Stimulated activated CD4-positive, alpha-beta T cell treated with anti-CD3 and anti-CD28 coated beads, Interleukin-4, amount 100 ng/mL, for 1 hour (primary cell): ENCODE measurements around the gene PI16.
"Not testable (repeated sequence)": the region's sequence is repeated elsewhere in the genome, so short reads cannot be mapped to it uniquely, and the experiment has no call there.

Experiments used
- DNase-seq: peaks from one replicate; pipeline ENCODE4 v3.0.0-alpha.2; 2020

PI16 gene

DNA sequence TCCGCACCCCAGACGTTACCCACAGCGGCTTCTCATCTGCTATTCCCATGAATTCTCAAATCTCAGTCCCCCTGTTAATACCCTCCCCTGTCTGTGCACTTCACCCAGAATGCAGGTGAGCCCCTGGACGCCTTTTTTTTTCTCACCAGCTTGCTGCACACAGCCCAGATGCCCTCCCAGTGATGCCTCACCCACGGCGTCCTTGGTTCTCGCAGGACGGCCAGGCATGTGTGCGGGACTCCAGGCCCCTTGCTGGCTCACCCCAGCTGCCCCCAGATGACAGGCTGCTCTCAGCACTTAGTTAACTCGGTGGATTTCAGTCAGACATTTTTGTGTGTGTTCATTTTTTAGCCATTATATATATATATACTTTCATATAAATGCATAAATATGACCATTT, 25.4 kb upstream of the PI16 start:
- no peak for DNase-seq

DNA sequence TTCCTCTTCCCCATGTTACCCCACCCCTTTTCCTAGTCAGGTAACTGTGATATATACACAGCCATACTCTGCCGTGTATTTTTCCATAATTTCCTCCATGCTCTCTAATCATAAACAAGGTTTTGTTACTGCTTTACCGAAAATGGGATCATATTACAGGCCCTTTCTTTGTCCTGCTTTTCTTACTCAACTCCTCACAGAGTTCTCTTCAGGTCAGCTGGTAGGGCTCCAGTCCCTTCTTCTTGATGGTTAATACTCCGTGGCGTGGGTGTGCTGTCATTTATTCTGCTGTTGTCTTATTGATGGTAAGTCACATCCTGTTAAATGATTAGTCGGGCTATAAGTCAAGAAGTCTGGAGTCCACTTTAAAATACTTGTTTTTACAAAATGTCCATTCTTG, 24.9 kb upstream of the PI16 start:
- no peak for DNase-seq

GRCh38 chr6:36930483-36930882, 24.1 kb upstream of the PI16 start:
- DNase-seq, result no peak

DNA sequence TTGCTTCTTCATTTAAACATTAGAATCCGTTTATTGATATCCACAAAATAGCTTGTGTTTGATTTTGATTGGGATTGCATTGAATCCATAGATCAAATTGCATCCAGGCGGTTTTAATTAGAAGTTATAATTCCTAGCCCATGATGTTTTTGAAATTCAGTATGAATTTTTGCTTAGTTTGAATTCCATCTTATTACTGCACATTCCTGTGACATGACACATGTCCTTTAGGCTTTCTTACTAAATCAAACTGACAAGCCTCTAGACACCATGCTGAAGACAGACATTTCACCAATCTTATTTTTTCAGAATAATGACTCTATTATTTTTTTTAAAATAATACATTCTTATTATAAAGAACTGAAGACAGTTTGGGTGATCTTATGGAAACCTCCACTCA, 21.4 kb upstream of the PI16 start:
- DNase-seq, result no peak

- no peak for DNase-seq
Observed at GRCh38 chr6:36933519-36933918, 21.0 kb upstream of the PI16 start.

DNA sequence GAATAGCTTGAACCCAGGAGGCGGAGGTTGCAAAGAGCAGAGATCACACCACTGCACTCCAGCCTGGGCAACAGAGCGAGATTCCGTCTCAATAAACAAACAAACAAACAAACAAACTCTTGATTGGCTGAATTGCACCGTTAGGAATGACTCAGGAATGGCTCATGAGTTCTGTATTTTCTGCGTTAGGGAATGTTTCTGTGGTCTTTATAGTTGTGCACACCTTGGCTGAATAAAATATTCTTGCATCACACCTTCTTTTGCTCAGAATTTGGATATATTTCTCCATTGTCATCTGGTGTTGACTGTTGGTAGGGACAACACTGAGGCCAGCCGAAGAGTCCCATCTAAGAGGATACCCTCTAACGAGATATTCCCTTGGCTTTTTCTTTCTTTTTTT, 19.6 kb upstream of the PI16 start:
- no peak for DNase-seq

- no peak for DNase-seq
Observed at GRCh38 chr6:36936824-36937223, 17.7 kb upstream of the PI16 start.

DNA sequence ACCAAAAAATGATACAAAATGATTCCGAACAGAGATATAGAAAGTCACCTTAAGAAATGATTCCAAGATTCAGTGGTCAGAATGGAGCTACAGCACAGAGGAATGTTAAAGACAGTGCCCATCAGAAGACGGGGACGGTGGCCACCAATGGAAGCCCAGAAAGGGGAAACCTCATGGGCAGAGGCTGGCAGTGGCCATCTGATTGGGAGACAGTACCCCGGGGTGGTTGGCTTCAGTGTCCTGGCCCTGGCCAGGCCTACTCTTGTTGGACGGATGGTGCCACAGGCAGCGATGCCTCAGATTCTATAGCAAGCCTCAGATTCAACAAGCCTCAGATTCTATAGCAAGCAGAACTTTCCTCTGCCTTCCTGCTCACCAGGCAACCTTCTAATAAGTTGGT, 16.6 kb upstream of the PI16 start:
- DNase-seq, result no peak

DNA sequence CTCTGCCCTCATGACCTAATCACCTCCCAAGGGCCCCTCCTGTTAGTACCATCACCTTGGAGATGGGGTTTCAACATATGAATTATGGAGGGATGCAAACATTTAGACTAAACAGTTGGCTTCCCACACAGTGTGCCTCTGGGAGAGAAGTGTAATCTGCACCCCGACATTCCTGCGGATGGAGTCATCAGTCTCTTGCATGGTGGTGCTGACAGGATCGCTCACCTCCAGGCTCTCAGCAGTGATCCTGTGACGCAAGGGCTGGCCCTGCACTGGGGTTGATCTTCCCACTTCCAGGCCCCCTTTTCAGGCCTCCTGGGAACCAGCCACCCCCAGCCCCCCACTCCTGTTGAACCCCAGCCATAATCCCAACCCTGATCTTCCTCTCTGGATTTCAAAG, 16.0 kb upstream of the PI16 start:
- no peak for DNase-seq

DNA sequence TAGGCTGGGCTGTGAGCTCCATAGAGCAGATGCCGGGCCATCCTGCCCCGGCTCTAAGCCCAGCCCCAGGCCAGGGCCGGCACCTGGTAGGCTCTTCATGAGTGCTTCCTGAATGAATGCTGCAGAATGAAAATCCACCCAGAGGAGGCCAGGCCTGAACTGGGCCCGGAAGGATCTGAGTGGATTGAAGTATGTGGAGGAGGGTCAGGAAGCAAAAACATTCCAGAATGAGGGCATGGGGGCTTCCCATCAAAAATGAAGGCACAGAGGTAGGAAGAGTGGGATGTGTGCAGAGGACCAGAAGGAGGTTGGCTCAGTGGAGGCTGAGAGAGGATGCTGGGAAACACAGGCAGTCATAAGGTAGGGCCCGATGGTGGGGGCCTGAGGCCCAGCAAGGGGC, 15.5 kb upstream of the PI16 start:
- not testable (repeated sequence) for DNase-seq

DNA sequence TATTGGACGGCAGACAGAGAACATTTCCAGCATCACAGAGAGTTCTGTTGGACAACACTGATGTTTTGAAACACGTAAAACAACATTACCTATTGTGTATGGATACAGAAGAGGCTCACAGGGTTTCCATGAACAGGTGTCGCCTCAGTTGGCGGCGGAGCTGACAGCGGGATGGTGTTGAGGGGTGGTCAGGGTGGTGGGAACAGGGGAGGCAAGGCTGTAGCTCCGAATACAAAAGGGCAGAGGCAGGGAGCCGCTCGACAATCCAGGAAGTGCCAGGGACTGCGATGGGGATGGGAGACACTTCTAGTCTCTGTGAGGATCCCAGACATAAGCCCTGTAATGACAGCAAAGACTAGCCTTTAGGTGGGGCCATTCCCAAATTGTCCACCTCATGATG, 14.5 kb upstream of the PI16 start:
- DNase-seq, result no peak

DNA sequence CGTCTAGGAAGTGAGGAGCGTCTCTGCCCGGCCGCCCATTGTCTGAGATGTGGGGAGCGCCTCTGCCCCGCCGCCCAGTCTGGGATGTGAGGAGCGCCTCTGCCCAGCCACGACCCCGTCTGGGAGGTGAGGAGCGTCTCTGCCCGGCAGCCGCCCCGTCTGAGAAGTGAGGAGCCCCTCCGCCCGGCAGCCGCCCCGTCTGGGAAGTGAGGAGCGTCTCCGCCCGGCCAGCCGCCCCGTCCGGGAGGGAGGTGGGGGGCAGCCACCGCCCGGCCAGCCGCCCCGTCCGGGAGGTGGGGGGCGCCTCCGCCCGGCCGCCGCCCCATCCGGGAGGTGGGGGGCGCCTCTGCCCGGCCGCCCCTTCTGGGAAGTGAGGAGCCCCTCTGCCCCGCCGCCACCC, 13.0 kb upstream of the PI16 start:
- DNase-seq, result not testable (repeated sequence)

DNA sequence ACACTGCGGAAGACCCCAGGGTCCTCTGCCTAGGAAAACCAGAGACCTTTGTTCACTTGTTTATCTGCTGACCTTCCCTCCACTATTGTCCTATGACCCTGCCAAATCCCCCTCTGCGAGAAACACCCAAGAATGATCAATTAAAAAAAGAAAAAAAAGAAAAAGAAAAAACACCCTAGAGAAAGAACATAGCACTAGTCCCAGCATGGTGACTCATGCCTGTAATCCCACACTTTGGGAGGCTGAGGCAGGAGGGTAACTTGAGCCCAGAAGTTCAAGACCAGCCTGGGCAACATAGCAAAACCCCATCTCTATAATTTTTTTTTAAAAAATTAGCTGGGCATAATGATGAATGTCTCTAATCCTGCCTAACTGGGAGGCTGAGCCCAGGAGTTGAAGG, 12.2 kb upstream of the PI16 start:
- not testable (repeated sequence) for DNase-seq

- no peak for DNase-seq
Observed at GRCh38 chr6:36944650-36945049, 9.9 kb upstream of the PI16 start.

- no peak for DNase-seq
Observed at GRCh38 chr6:36945301-36945700, 9.2 kb upstream of the PI16 start.

DNA sequence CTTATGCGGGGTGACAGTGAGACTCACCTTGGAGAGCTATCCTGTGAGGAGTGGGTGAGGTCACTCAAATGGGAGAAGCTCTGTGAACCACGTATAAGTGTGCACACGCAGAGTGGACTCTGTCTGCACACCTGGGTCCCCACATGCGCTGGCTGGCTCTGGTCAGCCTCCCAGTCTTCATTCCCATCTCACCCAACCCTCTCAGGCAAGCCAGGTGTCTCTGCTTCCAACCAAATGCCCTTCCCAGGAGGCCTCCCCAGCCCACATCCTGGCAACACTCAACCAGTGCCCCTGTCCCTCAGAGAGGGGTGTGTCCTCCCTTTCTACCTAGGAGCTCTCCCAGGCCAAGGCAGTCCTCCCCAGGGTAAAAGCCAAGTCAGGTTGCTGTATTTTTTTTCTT, 8.0 kb upstream of the PI16 start:
- DNase-seq, result no peak

DNA sequence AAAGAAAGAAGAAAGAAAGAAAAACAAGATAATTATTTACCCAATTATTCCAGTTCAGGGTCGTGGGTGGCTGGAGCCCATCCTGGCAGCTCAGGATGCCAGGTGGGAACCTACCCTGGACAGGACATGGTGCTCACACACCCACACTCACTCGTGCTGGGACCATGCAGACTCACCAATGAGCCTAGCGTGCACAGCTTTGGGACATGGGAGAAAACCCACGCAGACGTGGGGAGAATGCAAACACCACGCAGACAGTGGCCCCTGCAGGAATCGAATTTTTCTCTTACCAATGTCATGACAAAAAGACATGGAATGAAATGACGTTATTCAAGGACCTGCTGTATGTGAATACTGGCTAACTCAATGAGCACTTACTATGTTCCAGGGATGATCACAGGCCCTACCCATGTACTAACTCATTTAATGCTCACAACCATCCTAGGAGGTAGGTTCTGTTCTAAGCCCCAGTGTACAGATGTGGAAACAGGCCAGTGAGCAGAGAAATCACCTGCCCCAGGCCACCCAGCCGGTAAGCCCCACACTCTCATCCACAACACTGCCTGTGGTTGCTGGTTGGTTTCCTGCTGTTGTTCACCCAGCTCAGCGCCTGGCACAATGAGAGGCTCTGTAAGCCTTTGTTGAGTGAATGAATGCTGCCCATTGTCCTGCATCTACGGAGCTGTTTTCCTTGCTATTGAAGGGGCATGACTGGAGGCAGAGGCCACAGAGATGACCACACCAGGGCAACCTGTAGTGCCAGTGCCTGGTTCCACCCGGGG, 6.8 kb upstream of the PI16 start:
- no peak for DNase-seq

GRCh38 chr6:36949076-36949475, 5.5 kb upstream of the PI16 start:
- DNase-seq, result not testable (repeated sequence)

DNA sequence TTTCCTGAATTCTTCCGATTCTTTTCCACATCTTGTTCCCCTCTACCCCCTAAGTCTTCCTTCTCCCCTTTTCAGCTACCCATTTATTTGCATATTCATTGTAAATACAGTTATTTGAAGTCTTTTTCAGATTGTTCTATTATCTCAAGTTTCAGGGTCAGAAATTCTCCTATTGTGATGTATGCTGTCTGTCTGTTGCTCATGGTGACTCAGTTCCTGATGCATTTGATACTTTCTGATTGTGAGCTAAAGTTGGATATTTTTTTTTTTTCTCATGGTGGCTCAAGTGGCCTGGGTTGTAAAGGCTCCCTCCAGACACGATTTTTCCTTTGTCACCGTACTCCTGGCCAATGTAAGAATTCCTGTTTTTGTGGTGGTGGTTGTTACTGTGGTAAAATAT, 4.9 kb upstream of the PI16 start:
- DNase-seq, result no peak

DNA sequence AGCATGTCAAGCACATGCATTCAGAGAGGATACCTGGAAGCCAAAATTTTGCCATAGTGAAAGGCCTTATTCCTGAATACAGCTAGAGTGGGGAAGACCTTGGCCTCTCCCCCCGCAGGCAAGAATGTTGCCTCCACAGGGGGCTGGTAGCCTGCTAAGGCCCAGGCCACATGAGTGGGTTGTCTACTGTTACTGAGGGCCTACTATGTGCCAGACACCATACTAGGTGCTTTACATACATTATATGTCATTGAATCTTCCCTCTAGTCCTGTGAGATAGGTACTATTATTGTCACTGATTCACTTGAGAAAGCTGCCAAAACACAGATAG, 642 bp upstream of the PI16 start:
- no peak for DNase-seq

DNA sequence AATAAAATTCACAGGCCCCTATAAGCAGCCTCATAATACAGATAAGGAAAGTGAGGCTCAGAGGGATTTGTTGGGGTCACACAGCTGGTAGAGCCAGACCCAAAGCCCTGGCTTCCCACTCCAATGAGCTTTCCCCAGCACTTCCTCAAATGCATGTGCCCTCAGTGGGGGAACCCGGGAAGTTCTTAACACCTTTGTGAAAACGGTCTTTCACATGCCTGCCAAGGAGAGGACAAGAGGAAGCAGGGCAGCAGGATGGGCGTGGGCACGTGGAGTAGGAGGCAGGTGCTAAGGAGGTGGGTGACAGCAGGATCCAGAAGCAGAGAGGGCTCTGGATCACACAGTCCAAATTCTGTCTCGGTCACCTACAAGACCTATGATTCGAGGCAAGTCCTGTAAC, 598 bp downstream of the PI16 start:
- no peak for DNase-seq

- DNase-seq, result no peak
Observed at GRCh38 chr6:36955671-36956445, 1.3 kb downstream of the PI16 start.

GRCh38 chr6:36956446-36956820, 1.9 kb downstream of the PI16 start:
- DNase-seq, result no peak

GRCh38 chr6:36957773-36958271, 3.3 kb downstream of the PI16 start:
- DNase-seq, result no peak
